H7 (cell line): ENCODE measurements around the gene SLC6A18. TPM values are rescaled to one million over a fixed set of nuclear protein-coding genes. Genes with fewer than 3 reads are reported as not detected.
"Not testable (repeated sequence)": the region's sequence is repeated elsewhere in the genome, so short reads cannot be mapped to it uniquely, and the experiment has no call there.

ENCODE experiments used
- DNase-seq: peaks from one replicate; pipeline ENCODE4 v3.0.0; 2012
- H3K27me3 ChIP-seq: 2 replicates; pipeline ENCODE4 v1.6.0; 2011; ENCODE audit warnings: mild to moderate bottlenecking, low read length; ENCODE audit not compliant: control insufficient read depth, insufficient read depth
- H3K36me3 ChIP-seq: replicated peaks from 2 replicates; pipeline ENCODE4 v1.5.1; 2011; ENCODE audit warnings: low read length; ENCODE audit not compliant: control insufficient read depth, insufficient read depth
- H3K4me3 ChIP-seq: 2 replicates; pipeline ENCODE4 v1.5.1; 2011; ENCODE audit warnings: low read depth, mild to moderate bottlenecking, control low read depth, low read length, moderate library complexity; ENCODE audit not compliant: insufficient read depth
- total RNA-seq: library from RNA; depleted of rRNA; stranded (reverse); fragments of >200 nt; shearing (Covaris generic); gene quantifications from 2 replicates; pipeline ENCODE4 v1.2.3, GENCODE V29; 2014

The SLC6A18 gene
- total RNA-seq, 1 experiment from 2014 or later = not detected

DNA sequence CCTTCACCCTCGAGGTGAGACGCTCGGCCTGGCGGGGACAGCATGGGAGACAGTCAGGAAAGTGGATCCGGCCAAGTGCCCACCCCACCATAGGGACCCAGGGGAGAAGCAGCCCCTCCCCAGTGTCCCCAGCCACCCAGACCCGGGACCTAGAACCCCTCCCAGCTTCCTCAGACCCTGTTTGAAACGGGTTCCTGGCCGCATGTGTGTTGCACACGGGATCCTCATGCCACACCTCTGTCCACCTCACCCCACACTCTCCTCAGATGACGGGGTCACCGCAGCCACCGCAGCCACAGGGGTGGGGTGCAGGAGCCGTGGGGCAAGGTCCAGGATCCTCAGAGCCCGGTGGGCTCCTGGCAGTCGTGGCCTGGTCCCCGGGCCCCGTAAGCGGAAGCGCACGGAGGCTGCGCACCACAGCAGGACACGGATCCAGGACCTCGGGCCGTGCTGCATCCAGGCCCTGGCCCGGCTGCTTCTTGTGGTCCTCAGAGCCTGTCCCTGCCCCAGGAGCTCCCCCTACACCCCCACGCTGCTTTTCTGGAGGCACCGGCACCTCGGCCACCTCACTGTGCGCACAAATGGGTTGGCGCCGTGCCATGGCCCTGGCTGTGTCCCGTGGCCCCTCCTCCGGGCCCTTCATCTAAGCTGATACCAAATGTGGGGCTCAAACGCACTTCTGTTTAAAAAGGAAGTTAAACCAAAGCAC is 54.4 kb downstream of the SLC6A18 start:
- Histone ChIP-seq H3K4me3 (no peak overlapping the region), H3K27me3 (no peaks in the 10 kb centered on the region), H3K36me3 (peaks cover 5% of the 10 kb centered on the region)
- DNase-seq = no peak

DNA sequence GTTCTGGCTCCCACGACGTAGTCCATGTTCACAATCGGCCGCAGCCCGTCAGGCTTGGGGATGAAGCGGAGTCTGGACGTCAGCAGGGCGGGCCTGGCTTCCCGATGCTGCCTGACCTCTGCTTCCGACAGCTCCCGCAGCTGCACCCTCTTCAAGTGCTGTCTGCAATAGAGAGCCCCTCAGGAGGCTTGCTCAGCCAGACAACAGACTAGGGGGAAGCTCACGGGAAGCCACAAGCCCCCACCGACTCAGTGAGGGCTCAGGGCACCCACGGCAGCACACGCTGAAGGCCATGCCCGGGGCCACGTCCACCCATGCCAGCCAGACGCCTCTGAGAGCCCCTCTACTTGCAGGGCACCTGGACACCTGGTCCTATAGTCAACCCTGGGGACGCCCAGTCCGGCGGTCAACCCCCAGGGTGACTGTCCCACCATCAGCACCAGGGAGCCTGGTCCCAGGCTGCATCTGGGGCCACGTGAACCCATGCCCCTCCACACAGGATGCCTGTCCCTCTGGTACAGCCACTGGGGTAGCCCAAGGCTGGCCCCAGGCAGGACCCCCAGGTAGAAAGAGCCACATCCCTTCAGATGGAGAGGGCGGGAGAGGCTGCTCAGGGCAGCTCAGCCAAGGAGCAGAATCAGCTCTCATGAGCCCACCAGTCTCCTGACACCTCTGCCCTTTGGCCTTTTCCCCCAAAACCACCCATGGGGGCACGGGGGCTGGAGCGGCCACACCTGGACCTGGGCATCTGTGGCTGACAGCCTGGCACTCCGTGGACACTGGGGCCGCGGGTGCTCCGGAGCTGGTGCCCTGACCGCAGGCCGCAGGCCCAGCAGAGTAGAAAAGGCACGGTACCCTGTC is 55.2 kb downstream of the SLC6A18 start:
- H3K4me3 ChIP-seq = no peak overlapping the region
- peaks cover 5% of the 10 kb centered on the region for H3K36me3 ChIP-seq

DNA sequence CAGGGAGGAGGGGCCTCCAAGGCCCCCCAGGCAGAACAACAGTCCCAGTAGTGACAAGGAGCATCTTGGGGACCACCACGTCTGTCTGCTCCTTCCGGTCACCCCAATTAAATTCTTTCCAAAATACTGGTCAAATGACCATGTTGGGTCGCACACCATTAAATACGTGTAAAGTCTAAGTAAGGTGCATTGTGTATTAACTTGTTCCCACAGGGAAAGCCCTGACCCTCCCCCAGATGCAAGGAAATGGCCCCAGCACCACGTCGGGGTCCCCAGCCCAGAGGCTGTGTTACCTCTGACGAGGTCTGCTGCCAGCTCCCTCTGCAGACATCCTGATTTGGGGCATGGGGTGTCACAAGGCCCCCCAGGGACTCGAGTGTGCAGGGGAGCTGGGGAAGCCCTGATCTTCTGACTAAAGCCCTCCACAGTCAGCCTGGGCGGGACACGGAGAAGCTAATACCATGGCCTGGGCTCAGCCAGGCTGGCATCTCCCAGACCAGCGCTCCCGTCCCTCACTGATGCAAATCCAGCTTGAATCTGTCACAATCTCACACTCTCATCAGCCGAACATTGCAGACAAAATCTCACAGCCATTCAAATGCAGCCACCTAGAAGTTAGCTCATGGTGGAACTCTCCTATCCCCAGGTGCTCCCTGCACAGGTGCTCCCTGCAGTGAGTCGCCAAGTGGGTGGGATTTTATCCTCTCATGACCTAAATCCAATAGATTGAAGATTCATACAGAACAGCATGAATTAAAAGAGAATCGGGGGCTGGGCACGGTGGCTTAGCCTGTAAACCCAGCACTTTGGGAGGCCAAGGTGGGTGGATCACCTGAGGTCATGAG is 56.1 kb downstream of the SLC6A18 start:
- no peak overlapping the region for H3K4me3 ChIP-seq
- no peaks in the 10 kb centered on the region for H3K27me3 ChIP-seq
- peaks cover 5% of the 10 kb centered on the region for H3K36me3 ChIP-seq
- no peak for DNase-seq

More for the DNA sequence above, 55.2 kb downstream of the SLC6A18 start:
- DNase-seq = no peak
- H3K27me3 ChIP-seq = no peaks in the 10 kb centered on the region

DNA sequence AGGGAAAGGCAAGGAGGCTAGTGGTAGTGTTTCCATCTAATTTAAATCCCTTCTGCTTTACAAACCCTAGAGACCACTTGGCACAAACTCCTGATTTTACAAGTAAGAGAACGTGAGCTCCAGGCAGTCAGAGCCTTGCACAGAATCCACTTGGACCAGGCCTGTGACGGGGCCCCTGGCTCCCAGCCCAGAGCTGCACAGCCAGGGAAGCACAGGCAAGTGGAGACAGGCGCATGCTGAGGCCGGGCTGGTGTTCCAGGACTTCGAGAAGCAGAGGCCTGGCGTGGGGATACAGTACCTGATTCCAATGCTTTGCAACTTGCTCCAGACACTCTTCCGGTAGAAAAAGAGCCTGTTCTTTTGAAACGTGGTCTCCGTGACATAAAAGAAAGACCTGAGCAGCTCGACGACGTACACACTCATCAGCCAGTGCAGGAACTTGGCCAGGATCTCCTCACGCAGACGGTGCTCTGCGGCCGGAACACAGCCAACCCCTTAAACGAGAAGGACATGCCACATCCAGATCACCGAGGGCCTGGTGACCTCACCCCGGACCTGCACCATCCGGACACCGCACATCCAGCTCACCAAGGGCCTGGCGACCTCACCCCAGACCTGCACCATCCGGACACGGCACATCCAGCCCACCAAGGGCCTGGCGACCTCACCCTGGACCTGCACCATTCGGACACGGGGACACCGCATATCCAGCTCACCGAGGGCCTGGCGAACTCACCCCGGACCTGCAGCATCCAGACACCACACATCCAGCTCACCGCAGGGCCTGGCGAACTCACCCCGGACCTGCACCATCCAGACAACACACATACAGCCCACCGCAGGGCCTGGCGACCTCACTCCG is 57.2 kb downstream of the SLC6A18 start:
- H3K27me3 ChIP-seq = no peaks in the 10 kb centered on the region
- peaks cover 5% of the 10 kb centered on the region for H3K36me3 ChIP-seq
- H3K4me3 ChIP-seq = no peak overlapping the region
- DNase-seq = no peak

DNA sequence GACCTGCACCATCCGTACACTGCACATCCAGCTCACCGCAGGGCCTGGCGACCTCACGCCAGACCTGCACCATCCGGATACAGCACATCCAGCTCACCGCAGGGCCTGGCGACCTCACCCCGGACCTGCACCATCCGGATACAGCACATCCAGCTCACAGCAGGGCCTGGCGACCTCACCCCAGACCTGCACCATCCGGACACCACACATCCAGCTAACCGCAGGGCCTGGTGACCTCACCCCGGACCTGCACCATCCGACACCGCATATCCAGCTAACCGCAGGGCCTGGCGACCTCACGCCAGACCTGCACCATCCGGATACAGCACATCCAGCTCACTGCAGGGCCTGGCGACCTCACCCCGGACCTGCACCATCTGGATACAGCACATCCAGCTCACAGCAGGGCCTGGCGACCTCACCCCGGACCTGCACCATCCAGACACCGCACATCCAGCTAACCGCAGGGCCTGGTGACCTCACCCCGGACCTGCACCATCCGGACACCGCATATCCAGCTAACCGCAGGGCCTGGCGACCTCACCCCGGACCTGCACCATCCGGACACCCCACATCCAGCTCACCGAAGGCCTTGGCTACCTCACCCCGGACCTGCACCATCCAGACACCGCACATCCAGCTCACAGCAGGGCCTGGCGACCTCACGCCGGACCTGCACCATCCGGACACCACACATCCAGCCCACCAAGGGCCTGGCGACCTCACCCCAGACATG is 58.0 kb downstream of the SLC6A18 start:
- H3K27me3 ChIP-seq, H3K36me3 ChIP-seq, H3K4me3 ChIP-seq, DNase-seq: not testable (repeated sequence)

DNA sequence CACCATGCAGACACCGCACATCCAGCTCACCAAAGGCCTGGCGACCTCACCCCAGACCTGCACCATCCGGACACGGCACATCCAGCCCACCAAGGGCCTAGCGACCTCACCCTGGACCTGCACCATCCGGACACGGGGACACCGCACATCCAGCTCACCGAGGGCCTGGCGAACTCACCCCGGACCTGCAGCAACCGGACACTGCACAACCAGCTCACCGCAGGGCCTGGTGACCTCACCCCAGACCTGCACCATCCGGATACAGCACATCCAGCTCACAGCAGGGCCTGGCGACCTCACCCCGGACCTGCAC is 58.5 kb downstream of the SLC6A18 start:
- DNase-seq, H3K4me3 ChIP-seq, H3K36me3 ChIP-seq, H3K27me3 ChIP-seq: not testable (repeated sequence)

DNA sequence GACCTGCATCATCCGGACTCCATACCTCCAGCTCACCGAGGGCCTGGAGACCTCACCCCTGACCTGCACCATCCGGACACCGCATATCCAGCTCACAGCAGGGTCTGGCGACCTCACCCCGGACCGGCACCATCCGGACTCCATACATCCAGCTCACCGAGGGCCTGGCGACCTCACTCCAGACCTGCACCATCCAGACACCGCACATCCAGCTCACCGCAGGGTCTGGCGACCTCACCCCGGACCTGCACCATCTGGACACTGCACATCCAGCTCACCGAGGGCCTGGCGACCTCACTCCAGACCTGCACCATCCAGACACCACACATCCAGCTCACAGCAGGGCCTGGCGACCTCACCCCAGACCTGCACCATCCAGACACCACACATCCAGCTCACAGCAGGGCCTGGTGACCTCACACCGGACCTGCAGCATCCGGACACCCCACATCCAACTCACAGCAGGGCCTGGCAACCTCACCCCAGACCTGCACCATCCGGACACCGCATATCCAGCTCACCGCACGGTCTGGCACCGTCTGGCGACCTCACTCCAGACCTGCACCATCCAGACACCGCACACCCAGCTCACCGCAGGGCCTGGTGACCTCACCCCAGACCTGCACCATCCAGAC is 59.3 kb downstream of the SLC6A18 start:
- not testable (repeated sequence) for H3K27me3 ChIP-seq, H3K36me3 ChIP-seq, H3K4me3 ChIP-seq, DNase-seq

DNA sequence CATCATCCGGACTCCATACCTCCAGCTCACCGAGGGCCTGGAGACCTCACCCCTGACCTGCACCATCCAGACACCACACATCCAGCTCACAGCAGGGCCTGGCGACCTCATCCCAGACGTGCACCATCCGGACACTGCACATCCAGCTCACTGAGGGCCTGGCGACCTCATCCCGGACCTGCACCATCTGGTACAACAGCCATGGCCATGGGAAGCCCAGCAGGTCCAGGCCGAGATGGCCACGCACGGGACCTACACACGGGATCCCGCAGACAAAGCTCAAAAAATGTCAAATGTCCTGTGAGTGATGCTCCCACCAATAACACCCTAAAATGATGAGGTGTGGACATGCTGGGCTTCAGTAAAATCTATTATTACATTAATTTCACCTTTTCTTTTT is 60.0 kb downstream of the SLC6A18 start:
- no peak for DNase-seq
- no peak overlapping the region for H3K4me3 ChIP-seq
- H3K27me3 ChIP-seq = no peaks in the 10 kb centered on the region
- no peaks in the 10 kb centered on the region; the same call in none of the 2 replicates for H3K36me3 ChIP-seq

DNA sequence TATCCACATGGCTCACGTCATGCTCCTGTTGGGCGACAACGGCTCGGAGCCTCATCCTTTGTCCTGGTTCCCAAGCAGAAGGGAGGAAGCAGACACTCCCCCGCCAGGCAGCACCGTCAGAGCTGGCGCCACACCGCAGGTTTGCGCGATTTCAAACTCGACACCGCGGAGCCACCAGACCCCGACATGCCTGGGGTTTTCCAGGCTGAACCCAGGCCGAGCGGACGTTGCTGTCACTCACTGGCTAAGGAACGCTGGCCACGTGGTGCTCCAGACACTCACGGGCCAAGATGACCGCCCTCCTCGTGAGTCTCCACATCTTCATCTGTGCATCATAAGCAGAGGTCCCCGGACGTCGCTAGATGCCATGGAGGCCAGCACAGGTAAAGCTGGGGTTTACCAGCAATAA is 60.7 kb downstream of the SLC6A18 start:
- no peak for DNase-seq
- Histone ChIP-seq H3K4me3 (no peak overlapping the region), H3K27me3 (no peaks in the 10 kb centered on the region), H3K36me3 (no peaks in the 10 kb centered on the region; the same call in none of the 2 replicates)

DNA sequence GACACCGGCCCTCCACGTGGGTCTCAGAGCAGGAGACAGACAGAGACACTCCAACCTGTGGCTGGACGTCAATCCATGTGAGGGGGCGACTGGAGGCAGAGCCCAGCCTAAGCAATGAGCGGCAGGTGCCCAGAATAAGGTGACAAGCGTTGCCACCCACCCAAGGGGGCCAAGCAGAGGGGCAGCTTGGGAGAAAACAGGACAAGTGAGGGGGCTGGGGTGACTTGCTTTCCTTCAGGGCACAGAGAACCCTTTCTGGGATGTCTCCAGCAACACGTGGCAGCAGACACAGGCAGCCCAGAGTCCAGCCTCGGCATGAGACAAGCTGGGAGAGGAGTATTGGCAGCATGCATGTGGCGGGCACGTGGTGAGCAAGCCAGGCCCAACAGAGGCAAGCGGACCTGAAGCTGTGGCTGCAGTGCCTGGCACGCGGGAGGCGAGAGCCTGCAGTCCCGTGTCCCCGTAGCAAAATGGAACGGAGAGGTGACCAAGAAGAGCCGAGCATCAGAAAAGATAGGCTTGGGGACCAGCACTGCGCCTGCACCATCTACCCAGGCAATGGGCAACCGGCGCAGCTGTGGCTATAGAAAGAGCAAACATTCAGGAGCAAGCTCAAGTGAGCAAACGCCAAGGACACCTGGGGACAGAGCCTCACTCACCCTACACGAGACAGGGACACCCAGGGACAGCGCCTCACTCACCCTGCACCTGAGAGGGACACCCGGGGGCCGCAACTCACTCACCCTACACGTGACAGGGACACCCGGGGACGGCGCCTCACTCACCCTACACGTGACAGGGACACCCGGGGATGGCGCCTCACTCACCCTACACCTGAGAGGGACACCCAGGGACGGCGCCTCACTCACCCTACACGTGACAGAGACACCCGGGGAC is 63.5 kb downstream of the SLC6A18 start:
- no peaks in the 10 kb centered on the region for H3K27me3 ChIP-seq
- no peak overlapping the region for H3K4me3 ChIP-seq
- H3K36me3 ChIP-seq = no peaks in the 10 kb centered on the region; the same call in none of the 2 replicates
- peak; percentile 27 for DNase-seq

DNA sequence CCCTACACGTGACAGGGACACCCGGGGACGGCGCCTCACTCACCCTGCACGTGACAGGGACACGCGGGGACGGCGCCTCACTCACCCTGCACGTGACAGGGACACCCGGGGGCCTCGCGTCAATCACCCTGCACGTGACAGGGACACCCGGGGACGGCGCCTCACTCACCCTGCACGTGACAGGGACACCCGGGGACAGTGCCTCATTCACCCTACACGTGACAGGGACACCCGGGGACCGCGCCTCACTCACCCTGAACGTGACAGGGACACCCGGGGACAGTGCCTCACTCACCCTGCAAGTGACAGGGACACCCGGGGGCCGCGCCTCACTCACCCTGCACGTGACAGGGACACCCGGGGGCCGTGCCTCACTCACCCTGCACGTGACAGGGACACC is 64.4 kb downstream of the SLC6A18 start:
- H3K27me3 ChIP-seq, DNase-seq, H3K36me3 ChIP-seq, H3K4me3 ChIP-seq: not testable (repeated sequence)

DNA sequence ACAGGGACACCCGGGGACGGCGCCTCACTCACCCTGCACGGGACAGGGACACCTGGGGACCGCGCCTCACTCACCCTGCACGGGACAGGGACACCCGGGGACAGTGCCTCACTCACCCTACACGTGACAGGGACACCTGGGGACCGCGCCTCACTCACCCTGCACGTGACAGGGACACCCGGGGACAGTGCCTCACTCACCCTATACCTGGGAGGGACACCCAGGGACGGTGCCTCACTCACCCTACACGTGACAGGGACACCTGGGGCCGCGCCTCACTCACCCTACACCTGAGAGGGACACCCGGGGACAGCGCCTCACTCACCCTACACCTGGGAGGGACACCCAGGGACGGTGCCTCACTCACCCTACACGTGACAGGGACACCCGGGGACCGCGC is 65.8 kb downstream of the SLC6A18 start:
- not testable (repeated sequence) for H3K27me3 ChIP-seq, H3K4me3 ChIP-seq, DNase-seq, H3K36me3 ChIP-seq
